HepG2 (cell line): ENCODE results near the gene FXN. TPM values are rescaled to one million over a fixed set of nuclear protein-coding genes. Genes with fewer than 3 reads are reported as not detected.
A peak's percentile ranks its signal among the peaks of the same experiment; 100 is the strongest.

Source experiments
- AGO1 ChIP-seq: fragments of 200-400 bp; formaldehyde crosslinking; IDR thresholded peaks from 2 replicates; pipeline ENCODE4 v1.6.1; 2017; ENCODE audit warnings: mild to moderate bottlenecking, low read depth, low read length, moderate library complexity; ENCODE audit not compliant: poor library complexity, severe bottlenecking
- CREM ChIP-seq, 2 experiments: sonication (generic) in 1 of 2; formaldehyde crosslinking in 1 of 2; IDR thresholded peaks; 2 replicates each; pipeline versions ENCODE4 v1.4.0 to v1.6.1; 2016 to 2020; ENCODE audit warnings: antibody characterized with exemption in 1 of 2, mild to moderate bottlenecking in 1 of 2, missing genetic modification reagents in 1 of 2
- ERF ChIP-seq: IDR thresholded peaks from 2 replicates; pipeline ENCODE4 v1.6.1; 2018; ENCODE audit warnings: missing biosample characterization, missing genetic modification reagents
- FOXO1 ChIP-seq: sonication (generic); formaldehyde crosslinking; IDR thresholded peaks from 2 replicates; pipeline ENCODE4 v1.4.0; 2020; ENCODE audit warnings: missing genetic modification reagents
- GATA4 ChIP-seq: sonication (generic); IDR thresholded peaks from 2 replicates; pipeline ENCODE4 v1.6.1; 2016; ENCODE audit warnings: antibody characterized with exemption, low read depth, borderline replicate concordance
- HHEX ChIP-seq: IDR thresholded peaks from 2 replicates; pipeline ENCODE4 v1.6.1; 2016; ENCODE audit warnings: control low read depth
- KLF16 ChIP-seq, 2 experiments: sonication (generic) in 1 of 2; formaldehyde crosslinking in 1 of 2; IDR thresholded peaks; 2 replicates each; pipeline versions ENCODE4 v1.6.1 to v1.8.0; 2016 to 2023; ENCODE audit warnings: missing genetic modification reagents in 2 of 2, missing compliant biosample characterization in 1 of 2
- MTF1 ChIP-seq: sonication (generic); formaldehyde crosslinking; IDR thresholded peaks from 2 replicates; pipeline ENCODE4 v1.5.0; 2020; ENCODE audit warnings: missing genetic modification reagents
- POLR2AphosphoS2 ChIP-seq: IDR thresholded peaks from 2 replicates; pipeline ENCODE4 v1.6.1; 2011; ENCODE audit warnings: low read depth, low read length, improper control_type of control experiment
- POLR2AphosphoS5 ChIP-seq: IDR thresholded peaks from 2 replicates; pipeline ENCODE4 v1.6.1; 2012; ENCODE audit warnings: low read depth, low read length
- PPARG ChIP-seq: conservative IDR thresholded peaks from 2 replicates; pipeline ENCODE4 v1.6.1; 2016; ENCODE audit warnings: missing biosample characterization, missing genetic modification reagents
- RCOR2 ChIP-seq: IDR thresholded peaks from 2 replicates; pipeline ENCODE4 v1.6.1; 2016; ENCODE audit warnings: missing biosample characterization, missing genetic modification reagents
- RXRB ChIP-seq: IDR thresholded peaks from 2 replicates; pipeline ENCODE4 v1.6.1; 2016; ENCODE audit warnings: borderline replicate concordance, missing genetic modification reagents, missing compliant biosample characterization
- U2AF1 ChIP-seq: fragments of 200-400 bp; formaldehyde crosslinking; optimal IDR thresholded peaks from 2 replicates; pipeline ENCODE3; 2017; ENCODE audit warnings: mild to moderate bottlenecking, low read depth, low read length
- YY1 ChIP-seq: IDR thresholded peaks from 2 replicates; pipeline ENCODE4 v1.6.1; 2011; ENCODE audit warnings: low read length, low read depth, moderate library complexity, mild to moderate bottlenecking; ENCODE audit not compliant: insufficient read depth, insufficient replicate concordance
- ZFP36L2 ChIP-seq: sonication (generic); formaldehyde crosslinking; IDR thresholded peaks from 2 replicates; pipeline ENCODE4 v1.4.0; 2020; ENCODE audit warnings: missing genetic modification reagents
- ZFP41 ChIP-seq: sonication (generic); formaldehyde crosslinking; IDR thresholded peaks from 2 replicates; pipeline ENCODE4 v1.4.0; 2020; ENCODE audit warnings: mild to moderate bottlenecking, missing genetic modification reagents, borderline replicate concordance
- ZIK1 ChIP-seq: sonication (generic); formaldehyde crosslinking; IDR thresholded peaks from 2 replicates; pipeline ENCODE4 v1.5.0; 2020; ENCODE audit warnings: mild to moderate bottlenecking, low read depth, missing genetic modification reagents, borderline replicate concordance
- ZNF224 ChIP-seq: sonication (generic); formaldehyde crosslinking; IDR thresholded peaks from 2 replicates; pipeline ENCODE4 v1.5.0; 2020; ENCODE audit warnings: mild to moderate bottlenecking, missing genetic modification reagents
- ZNF724P ChIP-seq: sonication (generic); formaldehyde crosslinking; IDR thresholded peaks from 2 replicates; pipeline ENCODE4 v1.8.0; 2022; ENCODE audit warnings: missing genetic modification reagents, borderline replicate concordance
- ZNF75D ChIP-seq: sonication (generic); formaldehyde crosslinking; IDR thresholded peaks from 2 replicates; pipeline ENCODE4 v1.8.1; 2023; ENCODE audit warnings: missing genetic modification reagents, mild to moderate bottlenecking, borderline replicate concordance
- ZNF878 ChIP-seq: sonication (generic); formaldehyde crosslinking; IDR thresholded peaks from 2 replicates; pipeline ENCODE4 v1.8.1; 2023; ENCODE audit warnings: mild to moderate bottlenecking, missing genetic modification reagents, moderate library complexity
- ZSCAN20 ChIP-seq: sonication (generic); formaldehyde crosslinking; IDR thresholded peaks from 2 replicates; pipeline ENCODE4 v1.4.0; 2020; ENCODE audit warnings: missing genetic modification reagents, mild to moderate bottlenecking, borderline replicate concordance
- ZSCAN21 ChIP-seq: sonication (generic); formaldehyde crosslinking; IDR thresholded peaks from 2 replicates; pipeline ENCODE4 v1.8.0; 2022; ENCODE audit warnings: mild to moderate bottlenecking, missing genetic modification reagents, moderate library complexity, borderline replicate concordance
- polyA plus RNA-seq, 8 experiments: library from polyadenylated mRNA; depleted of rRNA in 3 of 8; stranded (reverse) in 7 of 8; unstranded in 1 of 8; fragments of >200 nt; fragmentation: Illumina TruSeq in 4 of 8; extraction: Trizol in 4 of 8; gene quantifications; 2 replicates each; pipeline versions ENCODE4 v1.2.1 to v1.2.3, GENCODE V29; 2011 to 2016; ENCODE audit warnings: low read depth in 4 of 8, missing spikeins in 1 of 8, mixed read lengths in 1 of 8; ENCODE audit not compliant: insufficient read depth in 1 of 8
- total RNA-seq, 5 experiments: library from RNA; depleted of rRNA; stranded (reverse); fragments of >200 nt; fragmentation: Illumina TruSeq; extraction: Trizol; gene quantifications; 2 replicates each; pipeline ENCODE4 v1.2.3, GENCODE V29; 2016; ENCODE audit warnings: low read depth in 1 of 5
- TF ChIP-seq, protein P1 (sequence below): sonication (generic); formaldehyde crosslinking; IDR thresholded peaks from 2 replicates; pipeline ENCODE4 v1.4.0; 2020; ENCODE audit warnings: missing genetic modification reagents
- TF ChIP-seq, protein P2 (sequence below): sonication (generic); formaldehyde crosslinking; IDR thresholded peaks from 2 replicates; pipeline ENCODE4 v1.5.0; 2020; ENCODE audit warnings: missing genetic modification reagents, mild to moderate bottlenecking, borderline replicate concordance
- TF ChIP-seq, protein P3 (sequence below): sonication (generic); formaldehyde crosslinking; IDR thresholded peaks from 2 replicates; pipeline ENCODE4 v1.5.0; 2020; ENCODE audit warnings: missing genetic modification reagents
- TF ChIP-seq, protein P4 (sequence below), 2 experiments: fragments of 450-650 bp in 1 of 2; sonication (generic) in 1 of 2; formaldehyde crosslinking; IDR thresholded peaks; 2 replicates each; pipeline versions ENCODE4 v1.5.0 to v1.8.0; 2020 to 2022; ENCODE audit warnings: mild to moderate bottlenecking in 1 of 2, missing genetic modification reagents in 1 of 2

FXN gene
- total and polyA plus RNA-seq, 2 of the 13 experiments (the other 11 are each of a cell fraction or from before 2014, with no cell fraction given): 24.1 to 26.0 TPM

DNA sequence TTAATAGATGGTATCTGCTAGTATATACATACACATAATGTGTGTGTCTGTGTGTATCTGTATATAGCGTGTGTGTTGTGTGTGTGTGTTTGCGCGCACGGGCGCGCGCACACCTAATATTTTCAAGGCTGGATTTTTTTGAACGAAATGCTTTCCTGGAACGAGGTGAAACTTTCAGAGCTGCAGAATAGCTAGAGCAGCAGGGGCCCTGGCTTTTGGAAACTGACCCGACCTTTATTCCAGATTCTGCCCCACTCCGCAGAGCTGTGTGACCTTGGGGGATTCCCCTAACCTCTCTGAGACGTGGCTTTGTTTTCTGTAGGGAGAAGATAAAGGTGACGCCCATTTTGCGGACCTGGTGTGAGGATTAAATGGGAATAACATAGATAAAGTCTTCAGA is 757 bp downstream of the FXN start (continued):
- TF ChIP-seq ERF (CRISPR knock-in tag) (0 out of 2 replicates have a peak, but pooled peaks have one; percentile 1), ZIK1 (CRISPR knock-in tag) (no peak), RXRB (CRISPR knock-in tag) (peak; percentile 15; the same call in 1 of the 2 replicates), ZFP41 (CRISPR knock-in tag) (no peak), POLR2AphosphoS5 (peak; percentile 30; the same call in 1 of the 2 replicates), ZSCAN21 (CRISPR knock-in tag) (no peak), FOXO1 (0 out of 2 replicates have a peak, but pooled peaks have one; percentile 7), GATA4 (no peak), ZNF724P (CRISPR knock-in tag) (no peak), ZFP36L2 (CRISPR knock-in tag) (no peak), U2AF1 (no peak), HHEX (no peak), AGO1 (no peak), ZNF224 (peak; percentile 70; the same call in 1 of the 2 replicates), POLR2AphosphoS2 (no peak), ZNF878 (CRISPR knock-in tag) (no peak), MTF1 (no peak), PPARG (CRISPR knock-in tag) (peak; percentile 80), CREM (IDR thresholded peaks at IDR 0.05) (no peak), CREM (CRISPR knock-in tag; IDR thresholded peaks at IDR 0.05) (no peak), YY1 (no peak), RCOR2 (CRISPR knock-in tag) (peak; percentile 74; the same call in 1 of the 2 replicates), KLF16 (CRISPR knock-in tag; IDR thresholded peaks at IDR 0.05) (no peak), ZNF75D (CRISPR knock-in tag) (no peak), ZSCAN20 (no peak)
- TF ChIP-seq, protein P1, sequence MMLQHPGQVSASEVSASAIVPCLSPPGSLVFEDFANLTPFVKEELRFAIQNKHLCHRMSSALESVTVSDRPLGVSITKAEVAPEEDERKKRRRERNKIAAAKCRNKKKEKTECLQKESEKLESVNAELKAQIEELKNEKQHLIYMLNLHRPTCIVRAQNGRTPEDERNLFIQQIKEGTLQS: no peak
- TF ChIP-seq, protein P2, sequence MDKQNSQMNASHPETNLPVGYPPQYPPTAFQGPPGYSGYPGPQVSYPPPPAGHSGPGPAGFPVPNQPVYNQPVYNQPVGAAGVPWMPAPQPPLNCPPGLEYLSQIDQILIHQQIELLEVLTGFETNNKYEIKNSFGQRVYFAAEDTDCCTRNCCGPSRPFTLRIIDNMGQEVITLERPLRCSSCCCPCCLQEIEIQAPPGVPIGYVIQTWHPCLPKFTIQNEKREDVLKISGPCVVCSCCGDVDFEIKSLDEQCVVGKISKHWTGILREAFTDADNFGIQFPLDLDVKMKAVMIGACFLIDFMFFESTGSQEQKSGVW (CRISPR knock-in tag): no peak
- TF ChIP-seq, protein P3, sequence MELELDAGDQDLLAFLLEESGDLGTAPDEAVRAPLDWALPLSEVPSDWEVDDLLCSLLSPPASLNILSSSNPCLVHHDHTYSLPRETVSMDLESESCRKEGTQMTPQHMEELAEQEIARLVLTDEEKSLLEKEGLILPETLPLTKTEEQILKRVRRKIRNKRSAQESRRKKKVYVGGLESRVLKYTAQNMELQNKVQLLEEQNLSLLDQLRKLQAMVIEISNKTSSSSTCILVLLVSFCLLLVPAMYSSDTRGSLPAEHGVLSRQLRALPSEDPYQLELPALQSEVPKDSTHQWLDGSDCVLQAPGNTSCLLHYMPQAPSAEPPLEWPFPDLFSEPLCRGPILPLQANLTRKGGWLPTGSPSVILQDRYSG (CRISPR knock-in tag): no peak
- TF ChIP-seq, protein P4, sequence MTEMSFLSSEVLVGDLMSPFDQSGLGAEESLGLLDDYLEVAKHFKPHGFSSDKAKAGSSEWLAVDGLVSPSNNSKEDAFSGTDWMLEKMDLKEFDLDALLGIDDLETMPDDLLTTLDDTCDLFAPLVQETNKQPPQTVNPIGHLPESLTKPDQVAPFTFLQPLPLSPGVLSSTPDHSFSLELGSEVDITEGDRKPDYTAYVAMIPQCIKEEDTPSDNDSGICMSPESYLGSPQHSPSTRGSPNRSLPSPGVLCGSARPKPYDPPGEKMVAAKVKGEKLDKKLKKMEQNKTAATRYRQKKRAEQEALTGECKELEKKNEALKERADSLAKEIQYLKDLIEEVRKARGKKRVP (CRISPR knock-in tag; IDR thresholded peaks at IDR 0.05): 0 out of 4 replicates have a peak, but pooled peaks of 1 of the 2 experiments have one; percentile 2
